ENCODE results near the gene MDFI.

MDFI gene

GRCh38 chr6:41602422-41602743, 35.9 kb upstream of the MDFI start:
- no peak; the same call in 2 of the 3 replicates for ATAC-seq
- no peak for TF ChIP-seq ISL1 (CRISPR knock-in tag; IDR thresholded peaks at IDR 0.05)
- TF ChIP-seq ZNF565 (CRISPR knock-in tag; conservative IDR thresholded peaks at IDR 0.05; ENCODE audit: low read depth) = no peak
- no peak for TF ChIP-seq RARB (CRISPR knock-in tag; IDR thresholded peaks at IDR 0.05)
- TF ChIP-seq BACH2 (CRISPR knock-in tag; IDR thresholded peaks at IDR 0.05; ENCODE audit: borderline replicate concordance) = no peak
- TF ChIP-seq ESRRG (CRISPR knock-in tag; IDR thresholded peaks at IDR 0.05) = no peak
- no peak for TF ChIP-seq CSRNP3 (CRISPR knock-in tag; IDR thresholded peaks at IDR 0.05)
- no peak for TF ChIP-seq CSDC2 (CRISPR knock-in tag; IDR thresholded peaks at IDR 0.05)
- no peak for TF ChIP-seq ZC3H10 (CRISPR knock-in tag; IDR thresholded peaks at IDR 0.05)
- TF ChIP-seq SNAI2 (CRISPR knock-in tag; IDR thresholded peaks at IDR 0.05) = no peak
- TF ChIP-seq POU6F1 (CRISPR knock-in tag; IDR thresholded peaks at IDR 0.05; ENCODE audit: borderline replicate concordance, low read depth) = no peak
- no peak for TF ChIP-seq ZNF8 (CRISPR knock-in tag; IDR thresholded peaks at IDR 0.05)
- no peak for TF ChIP-seq ZFP3 (CRISPR knock-in tag; IDR thresholded peaks at IDR 0.05)
- no peak for TF ChIP-seq GLIS3 (CRISPR knock-in tag; IDR thresholded peaks at IDR 0.05)
- TF ChIP-seq PATZ1 (CRISPR knock-in tag; IDR thresholded peaks at IDR 0.05; ENCODE audit: borderline replicate concordance) = no peak
- TF ChIP-seq TOX (CRISPR knock-in tag; IDR thresholded peaks at IDR 0.05; ENCODE audit: borderline replicate concordance) = no peak
- no peak for TF ChIP-seq CREB5 (CRISPR knock-in tag; IDR thresholded peaks at IDR 0.05; ENCODE audit: low read depth)

- no peak for TF ChIP-seq SNAI2 (CRISPR knock-in tag; IDR thresholded peaks at IDR 0.05)
- TF ChIP-seq ARNTL (CRISPR knock-in tag; IDR thresholded peaks at IDR 0.05; ENCODE audit: borderline replicate concordance, low read depth) = no peak
- TF ChIP-seq TCF4 (CRISPR knock-in tag; IDR thresholded peaks at IDR 0.05; ENCODE audit: borderline replicate concordance) = no peak
- TF ChIP-seq ZC3H10 (CRISPR knock-in tag; IDR thresholded peaks at IDR 0.05) = no peak
- TF ChIP-seq ZFP3 (CRISPR knock-in tag; IDR thresholded peaks at IDR 0.05) = no peak
- TF ChIP-seq ZFP30 (CRISPR knock-in tag; IDR thresholded peaks at IDR 0.05) = no peak
- TF ChIP-seq BACH2 (CRISPR knock-in tag; IDR thresholded peaks at IDR 0.05; ENCODE audit: borderline replicate concordance) = no peak
- no peak for TF ChIP-seq ESRRG (CRISPR knock-in tag; IDR thresholded peaks at IDR 0.05)
- no peak for TF ChIP-seq ZNF565 (CRISPR knock-in tag; conservative IDR thresholded peaks at IDR 0.05; ENCODE audit: low read depth)
- TF ChIP-seq GLIS3 (CRISPR knock-in tag; IDR thresholded peaks at IDR 0.05) = no peak
- peak; percentile 92 for ATAC-seq
Measured at GRCh38 chr6:41602864-41603608, 35.2 kb upstream of the MDFI start.

- TF ChIP-seq ARNTL (CRISPR knock-in tag; IDR thresholded peaks at IDR 0.05; ENCODE audit: borderline replicate concordance, low read depth) (no peak), GLIS3 (CRISPR knock-in tag; IDR thresholded peaks at IDR 0.05) (no peak), ZNF70 (CRISPR knock-in tag; IDR thresholded peaks at IDR 0.05) (no peak), ZFP30 (CRISPR knock-in tag; IDR thresholded peaks at IDR 0.05) (no peak), ISL1 (CRISPR knock-in tag; IDR thresholded peaks at IDR 0.05) (no peak), CSDC2 (CRISPR knock-in tag; IDR thresholded peaks at IDR 0.05) (no peak), ESRRG (CRISPR knock-in tag; IDR thresholded peaks at IDR 0.05) (no peak), ZC3H10 (CRISPR knock-in tag; IDR thresholded peaks at IDR 0.05) (no peak), TCF4 (CRISPR knock-in tag; IDR thresholded peaks at IDR 0.05; ENCODE audit: borderline replicate concordance) (no peak), CREB5 (CRISPR knock-in tag; IDR thresholded peaks at IDR 0.05; ENCODE audit: low read depth) (no peak), TSHZ2 (CRISPR knock-in tag; IDR thresholded peaks at IDR 0.05) (no peak), PATZ1 (CRISPR knock-in tag; IDR thresholded peaks at IDR 0.05; ENCODE audit: borderline replicate concordance) (no peak)
- ATAC-seq = no peak
Measured at GRCh38 chr6:41604006-41604405, 34.3 kb upstream of the MDFI start.
